ENCODE measurements around the gene ZNF22. TPM values are rescaled to one million over a fixed set of nuclear protein-coding genes. Genes with fewer than 3 reads are reported as not detected.

Gene ZNF22
- total RNA-seq, 1 experiment from 2014 or later = 13.9 TPM

Other genes starting within 250 kb of the ZNF22 start
- not detected in 2 replicates for gene TMEM72, start 89.6 kb upstream of the ZNF22 start, total RNA-seq (2014; rRNA removed; shearing (Covaris generic))
- gene RASSF4, start 41.1 kb upstream of the ZNF22 start, total RNA-seq (2014; rRNA removed; shearing (Covaris generic)) = 0.98 and 1.5 TPM in 2 replicates
- gene DEPP1, start 22.1 kb upstream of the ZNF22 start, total RNA-seq (2014; rRNA removed; shearing (Covaris generic)) = 0.14 and 2.7 TPM in 2 replicates

Data from G401 (cell line).